A673 (cell line): ENCODE measurements around the gene ZNF580. TPM values are rescaled to one million over a fixed set of nuclear protein-coding genes. Genes with fewer than 3 reads are reported as not detected.

ENCODE experiments used
- BruUV-seq: library from RNA; stranded (reverse); fragments of 400-500 nt; replicated peaks from 2 replicates; lab custom pipeline; 2021; lab: Mats Ljungman, UMichigan
- CTCF ChIA-PET: fragments of 300-600 bp; sonication (Branson Sonifier 250); formaldehyde crosslinking; loops from one replicate; lab custom pipeline; 2022; ENCODE audit warnings: antibody characterized with exemption; lab: Charles Lee
- POLR2A ChIA-PET: fragments of 300-600 bp; sonication (Branson Sonifier 250); formaldehyde crosslinking; loops from one replicate; lab custom pipeline; 2022; ENCODE audit warnings: antibody characterized with exemption; ENCODE audit not compliant: low non-redundant PET; lab: Charles Lee
- DNase-seq: peaks from one replicate; pipeline ENCODE4 v3.0.0-alpha.2; 2015; ENCODE audit warnings: low spot score
- H3K27ac ChIP-seq: fragments of 200-600 bp; sonication (generic); 2 replicates; pipeline ENCODE4 v1.5.1; 2016; ENCODE audit warnings: mixed run types, low read depth, mild to moderate bottlenecking, mixed read lengths, antibody characterized with exemption, low read length; ENCODE audit not compliant: poor library complexity, severe bottlenecking
- H3K27me3 ChIP-seq: fragments of 200-600 bp; sonication (generic); replicated peaks from 2 replicates; pipeline ENCODE4 v1.6.1; 2017; ENCODE audit warnings: mixed run types, low read depth, mild to moderate bottlenecking, mixed read lengths, antibody characterized with exemption, low read length; ENCODE audit not compliant: insufficient read depth, poor library complexity
- H3K36me3 ChIP-seq: fragments of 200-600 bp; sonication (generic); 2 replicates; pipeline ENCODE4 v1.6.1; 2016; ENCODE audit warnings: mixed run types, mild to moderate bottlenecking, mixed read lengths, antibody characterized with exemption, low read length; ENCODE audit not compliant: insufficient read depth, poor library complexity, severe bottlenecking
- H3K4me1 ChIP-seq: fragments of 200-600 bp; sonication (generic); 2 replicates; pipeline ENCODE4 v1.6.1; 2017; ENCODE audit warnings: mixed run types, mild to moderate bottlenecking, mixed read lengths, antibody characterized with exemption, low read length; ENCODE audit not compliant: insufficient read depth, poor library complexity, severe bottlenecking
- H3K4me3 ChIP-seq: fragments of 200-600 bp; sonication (generic); 2 replicates; pipeline ENCODE4 v1.5.1; 2016; ENCODE audit warnings: low read depth, mixed run types, mild to moderate bottlenecking, mixed read lengths, low read length; ENCODE audit not compliant: poor library complexity, severe bottlenecking
- H3K9me3 ChIP-seq: fragments of 200-600 bp; sonication (generic); 2 replicates; pipeline ENCODE4 v1.6.1; 2016; ENCODE audit warnings: mixed run types, low read depth, mild to moderate bottlenecking, mixed read lengths, antibody characterized with exemption, low read length; ENCODE audit not compliant: poor library complexity, severe bottlenecking
- EZH2 ChIP-seq: fragments of 200-600 bp; sonication (generic); IDR thresholded peaks from 2 replicates; pipeline ENCODE4 v1.6.1; 2017; ENCODE audit warnings: borderline replicate concordance, low read depth, mild to moderate bottlenecking, mixed read lengths, antibody characterized with exemption, low read length; ENCODE audit not compliant: poor library complexity, severe bottlenecking
- intact Hi-C: fragments of 100-400 bp; cut with micrococcal nuclease; formaldehyde crosslinking; loops from one replicate; pipeline ENCODE4 v1.10.0; 2022; ENCODE audit not compliant: unreplicated experiment
- total RNA-seq: library from RNA; stranded (reverse); gene quantifications from 2 replicates; pipeline ENCODE4 v1.2.3, GENCODE V29; 2021
- TF ChIP-seq, protein P1 (sequence below): fragments of 300-800, 200-600 bp; sonication (generic); conservative IDR thresholded peaks from 2 replicates; pipeline ENCODE4 v1.5.1; 2017; ENCODE audit warnings: low read depth, mild to moderate bottlenecking, antibody characterized with exemption, low read length, moderate library complexity, mixed read lengths

The ZNF580 gene
- total RNA-seq, 1 experiment from 2014 or later: 49.1 TPM

GRCh38 chr19:55611300-55611982 is 29.4 kb upstream of the ZNF580 start:
- no peaks in the 10 kb centered on the region for H3K9me3 ChIP-seq
- TF ChIP-seq, protein P1, sequence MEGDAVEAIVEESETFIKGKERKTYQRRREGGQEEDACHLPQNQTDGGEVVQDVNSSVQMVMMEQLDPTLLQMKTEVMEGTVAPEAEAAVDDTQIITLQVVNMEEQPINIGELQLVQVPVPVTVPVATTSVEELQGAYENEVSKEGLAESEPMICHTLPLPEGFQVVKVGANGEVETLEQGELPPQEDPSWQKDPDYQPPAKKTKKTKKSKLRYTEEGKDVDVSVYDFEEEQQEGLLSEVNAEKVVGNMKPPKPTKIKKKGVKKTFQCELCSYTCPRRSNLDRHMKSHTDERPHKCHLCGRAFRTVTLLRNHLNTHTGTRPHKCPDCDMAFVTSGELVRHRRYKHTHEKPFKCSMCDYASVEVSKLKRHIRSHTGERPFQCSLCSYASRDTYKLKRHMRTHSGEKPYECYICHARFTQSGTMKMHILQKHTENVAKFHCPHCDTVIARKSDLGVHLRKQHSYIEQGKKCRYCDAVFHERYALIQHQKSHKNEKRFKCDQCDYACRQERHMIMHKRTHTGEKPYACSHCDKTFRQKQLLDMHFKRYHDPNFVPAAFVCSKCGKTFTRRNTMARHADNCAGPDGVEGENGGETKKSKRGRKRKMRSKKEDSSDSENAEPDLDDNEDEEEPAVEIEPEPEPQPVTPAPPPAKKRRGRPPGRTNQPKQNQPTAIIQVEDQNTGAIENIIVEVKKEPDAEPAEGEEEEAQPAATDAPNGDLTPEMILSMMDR: no peak
- TF ChIP-seq EZH2: no peak
- H3K4me1 ChIP-seq: peaks cover 7% of the 10 kb centered on the region
- intact Hi-C loops: no loop called here
- no peak overlapping the region for H3K4me3 ChIP-seq
- peaks cover 21% of the 10 kb centered on the region for H3K36me3 ChIP-seq
- POLR2A ChIA-PET: no interaction called here
- no TSS peak for BruUV-seq
- CTCF ChIA-PET: no interaction called here
- no peaks in the 10 kb centered on the region for H3K27me3 ChIP-seq
- DNase-seq: no peak
- no peak overlapping the region for H3K27ac ChIP-seq

DNA sequence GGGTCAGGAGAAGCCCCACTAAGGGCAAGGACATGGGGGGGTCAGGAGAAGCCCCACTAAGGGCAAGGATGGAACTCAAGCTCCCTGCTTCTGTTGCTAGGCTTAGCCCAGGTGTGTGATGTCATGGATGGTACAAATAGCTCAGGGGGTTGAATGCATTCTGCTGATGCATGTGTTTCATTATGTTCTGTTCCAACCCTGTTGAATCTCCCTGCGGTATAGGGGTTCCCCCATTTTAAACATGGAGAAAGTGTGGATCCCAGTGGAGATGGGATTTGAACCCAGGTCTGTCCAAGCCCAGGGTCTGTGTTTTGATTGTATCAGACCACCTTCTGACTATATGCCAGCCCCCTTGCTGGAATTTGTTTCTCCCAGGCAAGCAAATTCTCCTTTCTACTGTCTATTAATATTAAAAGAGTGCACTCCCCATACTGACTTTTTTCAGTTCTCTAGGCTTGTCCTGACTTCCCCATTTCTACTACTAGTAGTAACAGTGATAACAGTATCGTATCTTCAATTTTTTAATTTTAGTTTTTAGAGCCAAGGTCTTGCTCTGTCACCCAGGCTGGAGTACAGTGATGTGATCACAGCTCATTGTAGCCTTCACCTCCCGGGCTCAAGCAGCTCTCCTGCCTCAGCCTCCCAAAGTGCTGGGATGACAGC is 28.7 kb upstream of the ZNF580 start:
- Histone ChIP-seq H3K36me3 (peaks cover 26% of the 10 kb centered on the region), H3K27ac (no peak overlapping the region), H3K27me3 (no peaks in the 10 kb centered on the region), H3K4me3 (no peak overlapping the region), H3K4me1 (peaks cover under 1% of the 10 kb centered on the region), H3K9me3 (no peaks in the 10 kb centered on the region)
- ChIA-PET POLR2A (no interaction called here), CTCF (no interaction called here)
- no peak for TF ChIP-seq EZH2
- TF ChIP-seq, protein P1: no peak
- DNase-seq: no peak
- intact Hi-C loops: no loop called here
- no TSS peak for BruUV-seq

DNA sequence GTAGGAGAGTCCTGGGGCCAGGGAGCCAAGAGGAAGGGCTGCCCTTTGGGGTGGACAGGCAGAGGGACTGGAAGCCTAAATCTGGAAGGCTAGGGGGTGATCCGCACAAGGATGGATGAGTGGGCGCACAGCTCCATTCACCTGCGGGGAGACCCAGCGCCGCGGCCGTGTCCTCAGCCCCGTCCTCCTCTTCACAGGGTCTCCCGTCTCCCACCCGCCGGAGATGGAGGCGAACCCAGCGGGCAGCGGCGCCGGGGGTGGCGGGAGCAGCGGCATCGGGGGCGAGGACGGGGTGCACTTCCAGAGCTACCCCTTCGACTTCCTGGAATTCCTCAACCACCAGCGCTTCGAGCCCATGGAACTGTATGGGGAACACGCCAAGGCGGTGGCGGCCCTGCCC is 27.4 kb upstream of the ZNF580 start:
- H3K9me3 ChIP-seq: no peaks in the 10 kb centered on the region
- H3K27ac ChIP-seq: no peak overlapping the region
- intact Hi-C loops: no loop called here
- H3K4me3 ChIP-seq: no peak overlapping the region
- ChIA-PET CTCF (no interaction called here), POLR2A (interaction anchor here (0.7 kb wide), 1 partner anchor 14 kb away, joined by 4 read pairs; no protein-coding TSS in a partner anchor)
- peaks cover 30% of the 10 kb centered on the region for H3K36me3 ChIP-seq
- DNase-seq: no peak
- H3K4me1 ChIP-seq: no peaks in the 10 kb centered on the region
- no peak for TF ChIP-seq EZH2
- TF ChIP-seq, protein P1: no peak
- no peaks in the 10 kb centered on the region for H3K27me3 ChIP-seq
- no TSS peak for BruUV-seq
